ENCODE measurements around the gene TNFRSF1A. TPM values are rescaled to one million over a fixed set of nuclear protein-coding genes. Genes with fewer than 3 reads are reported as not detected.

The TNFRSF1A gene
- total and polyA plus RNA-seq, 2 of the 13 experiments (the other 11 are each of a cell fraction or from before 2014, with no cell fraction given), result 41.5 to 61.2 TPM

GRCh38 chr12:6335451-6336078, 6.3 kb downstream of the TNFRSF1A start (continued):
- TF ChIP-seq IKZF5 (CRISPR knock-in tag; IDR thresholded peaks at IDR 0.05) (peak; percentile 50; the same call in 1 of the 2 replicates), TFE3 (CRISPR knock-in tag; IDR thresholded peaks at IDR 0.05) (0 out of 2 replicates have a peak, but pooled peaks have one; percentile 25), ZNF800 (CRISPR knock-in tag; IDR thresholded peaks at IDR 0.05) (peak; percentile 81), SATB2 (CRISPR knock-in tag; IDR thresholded peaks at IDR 0.05) (0 out of 2 replicates have a peak, but pooled peaks have one; percentile 38), ZNF768 (CRISPR knock-in tag; IDR thresholded peaks at IDR 0.05) (no peak), MEF2D (CRISPR knock-in tag; IDR thresholded peaks at IDR 0.05) (peak; percentile 48; the same call in 1 of the 2 replicates), ZNF337 (CRISPR knock-in tag; IDR thresholded peaks at IDR 0.05; ENCODE audit: borderline replicate concordance, low read depth) (no peak), MEIS1 (CRISPR knock-in tag; IDR thresholded peaks at IDR 0.05; ENCODE audit: borderline replicate concordance) (0 out of 2 replicates have a peak, but pooled peaks have one; percentile 25), ZNF562 (CRISPR knock-in tag; IDR thresholded peaks at IDR 0.05; ENCODE audit: borderline replicate concordance) (no peak), YEATS4 (CRISPR knock-in tag; IDR thresholded peaks at IDR 0.05; ENCODE audit: borderline replicate concordance) (peak; percentile 83), MEIS2 (CRISPR knock-in tag; IDR thresholded peaks at IDR 0.05) (no peak), GTF2F1 (IDR thresholded peaks at IDR 0.05; ENCODE audit: low read length) (peak; percentile 46; the same call in 1 of the 2 replicates), SPEN (CRISPR knock-in tag; IDR thresholded peaks at IDR 0.05; ENCODE audit: low read depth) (peak; percentile 9; the same call in 1 of the 2 replicates), KLF16 (CRISPR knock-in tag; IDR thresholded peaks at IDR 0.05) (peak in 1 of 2 experiments; percentile 24; a peak in 1 of 4 replicates), ZNF580 (CRISPR knock-in tag; IDR thresholded peaks at IDR 0.05; ENCODE audit: borderline replicate concordance, low read depth) (peak; percentile 71), ZNF317 (CRISPR knock-in tag; IDR thresholded peaks at IDR 0.05) (0 out of 2 replicates have a peak, but pooled peaks have one; percentile 35), FOXK1 (CRISPR knock-in tag; IDR thresholded peaks at IDR 0.05; ENCODE audit: borderline replicate concordance, low read depth) (peak; percentile 46; the same call in 1 of the 2 replicates), ZNF292 (CRISPR knock-in tag; IDR thresholded peaks at IDR 0.05; ENCODE audit: borderline replicate concordance, low read depth) (peak; percentile 43; the same call in 1 of the 2 replicates), PAXIP1 (CRISPR knock-in tag; conservative IDR thresholded peaks at IDR 0.05) (peak; percentile 68), ZNF713 (CRISPR knock-in tag; IDR thresholded peaks at IDR 0.05) (peak; percentile 89; the same call in 1 of the 2 replicates), TCF7 (IDR thresholded peaks at IDR 0.05; ENCODE audit: low read depth) (no peak)
